GM18519 (cell line): ENCODE data around the gene ARHGEF19.
"Not testable (repeated sequence)": the region's sequence is repeated elsewhere in the genome, so short reads cannot be mapped to it uniquely, and the experiment has no call there.

Experiments used
- ATAC-seq: cut with Tn5 transposase; IDR thresholded peaks from one replicate; pipeline ENCODE4 v1.9.1; 2021; ENCODE audit warnings: mild to moderate bottlenecking, moderate library complexity; ENCODE audit not compliant: unreplicated experiment, low FRiP score

ARHGEF19 gene

DNA sequence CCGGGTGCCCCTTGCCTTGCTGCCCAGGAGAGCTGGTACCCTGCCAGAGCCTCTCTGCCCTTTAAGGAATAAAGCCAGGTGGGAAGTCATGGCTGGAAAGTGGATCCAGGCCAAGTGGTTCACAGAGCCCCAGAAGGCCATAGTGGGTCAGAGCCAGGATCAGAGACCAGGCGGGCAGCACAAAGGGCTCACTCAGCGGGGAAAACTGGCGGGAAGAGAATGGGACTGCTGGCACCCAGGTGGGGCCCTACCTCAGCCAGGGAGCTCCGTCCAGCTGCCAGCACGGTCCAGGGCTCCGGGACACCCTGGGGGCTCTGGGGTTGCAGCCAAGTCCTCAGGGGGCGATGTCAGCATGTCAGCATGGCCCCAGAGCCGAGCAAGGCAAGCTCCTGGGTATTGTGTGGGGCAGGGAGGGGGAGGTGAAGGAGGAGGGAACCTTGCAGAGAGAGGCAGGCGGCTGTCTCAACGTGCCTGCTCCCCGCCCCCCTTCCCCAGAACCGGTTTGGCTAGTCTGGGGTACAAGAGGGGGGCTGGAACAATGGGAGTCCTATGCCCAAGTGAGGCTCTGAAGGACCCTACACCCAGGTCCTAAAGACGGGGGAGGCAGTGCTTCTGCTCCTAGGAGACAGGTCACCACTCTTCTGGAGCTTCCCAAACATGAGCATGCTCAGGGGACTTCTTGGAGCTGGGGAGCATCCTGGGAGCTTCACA, at the start of gene ARHGEF19:
Gene ARHGEF19, minus strand, starts transcription at position 402 of the 711 bp plus-strand sequence. CDS start 3,598 bp downstream, outside the sequence.
- no peak for ATAC-seq

DNA sequence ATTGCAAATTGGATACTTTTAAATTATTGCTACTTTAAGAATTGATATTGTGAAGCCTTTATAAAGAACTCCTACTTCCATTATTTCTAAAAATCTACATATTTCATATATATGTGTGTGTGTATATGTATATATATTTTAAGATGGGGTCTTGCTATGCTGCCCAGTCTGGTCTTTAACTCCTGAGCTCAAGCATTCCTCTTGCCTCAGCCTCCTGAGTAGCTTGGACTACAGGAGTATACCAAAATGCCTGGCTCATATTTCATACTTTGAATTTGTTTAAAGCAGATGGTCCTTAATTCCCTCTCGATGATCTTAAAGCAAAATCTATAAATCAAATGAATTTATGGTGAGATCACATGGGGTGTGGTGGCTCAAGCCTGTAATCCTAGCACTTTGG, 49.6 kb upstream of the ARHGEF19 start:
- ATAC-seq = no peak

DNA sequence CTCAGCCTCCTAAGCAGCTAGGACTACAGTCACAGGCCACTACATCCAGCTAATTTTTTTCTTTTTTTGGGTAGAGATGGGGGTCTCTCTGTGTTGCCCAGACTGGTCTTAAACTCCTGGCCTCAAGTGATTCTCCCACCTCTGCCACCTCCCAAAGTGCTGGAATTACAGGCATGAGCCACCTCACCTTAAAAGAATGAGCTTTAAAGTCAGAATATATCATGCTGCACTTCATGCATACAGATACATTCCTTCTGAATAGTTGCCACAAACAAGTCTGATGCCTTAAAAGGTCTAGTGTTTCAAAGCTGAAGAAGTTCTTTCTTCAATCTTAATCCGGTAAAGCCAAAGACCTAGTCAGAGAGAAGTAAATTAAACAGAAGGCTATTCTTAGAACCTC, 48.4 kb upstream of the ARHGEF19 start:
- no peak for ATAC-seq

DNA sequence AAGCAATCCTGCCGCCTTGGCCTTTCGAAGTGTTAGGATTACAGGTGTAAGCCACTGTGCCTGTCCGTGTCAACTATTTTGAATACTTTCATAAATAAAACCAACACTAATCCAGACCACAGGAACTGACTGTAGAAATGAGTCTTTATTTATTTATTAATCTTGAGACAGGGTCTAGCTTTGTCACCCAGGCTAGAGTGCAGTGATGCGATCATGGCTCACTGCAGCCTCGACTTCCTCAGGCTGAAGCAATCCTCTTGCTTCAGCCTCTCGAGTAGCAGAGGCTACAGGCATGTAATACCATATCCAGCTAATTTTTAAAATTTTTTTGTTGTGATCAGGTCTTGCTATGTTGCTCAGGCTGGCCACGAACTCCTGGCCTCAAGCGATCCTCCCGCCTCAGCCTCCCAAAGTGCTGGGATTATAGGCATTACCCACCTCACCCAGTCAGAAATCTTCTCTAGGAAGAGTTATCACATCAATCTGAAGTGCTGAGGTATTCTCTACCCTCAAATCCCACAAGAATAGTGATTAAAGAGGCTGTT, 46.2 kb upstream of the ARHGEF19 start:
- ATAC-seq = no peak

DNA sequence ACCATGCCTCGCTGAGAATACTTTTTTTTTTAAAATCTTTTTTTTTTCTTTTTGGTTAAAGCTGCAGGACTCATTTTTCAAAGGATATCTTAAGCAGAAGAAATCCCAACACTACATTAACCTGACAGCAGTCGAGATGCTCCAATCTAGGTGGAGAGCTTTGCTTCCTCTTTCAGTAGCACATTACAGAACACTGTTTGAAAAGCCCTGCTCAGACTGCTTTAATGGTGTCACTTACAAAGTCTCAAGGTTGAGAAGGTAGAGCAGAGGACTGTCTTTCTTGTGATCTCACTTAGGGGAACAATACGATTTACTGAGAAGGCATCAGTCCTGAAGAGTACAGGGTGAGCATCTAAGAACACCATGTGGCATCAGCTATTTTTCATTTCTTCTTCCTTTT, 45.5 kb upstream of the ARHGEF19 start:
- no peak for ATAC-seq

DNA sequence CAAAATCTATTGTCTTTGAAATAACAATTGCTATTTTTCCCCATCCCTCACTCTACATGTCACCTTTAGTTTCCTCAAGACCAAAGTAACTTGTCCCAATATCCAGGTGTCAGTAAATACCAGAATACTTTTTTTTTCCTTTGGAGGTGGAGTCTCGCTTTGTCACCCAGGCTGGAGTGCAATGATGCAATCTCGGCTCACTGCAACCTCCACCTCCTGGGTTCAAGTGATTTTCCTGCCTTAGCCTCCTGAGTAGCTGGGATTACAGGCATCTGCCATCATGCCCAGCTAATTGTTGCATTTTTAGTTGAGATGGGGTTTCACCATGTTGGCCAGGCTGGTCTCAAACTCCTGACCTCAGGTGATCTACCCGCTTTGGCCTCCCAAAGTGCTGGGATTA, 45.1 kb upstream of the ARHGEF19 start:
- not testable (repeated sequence) for ATAC-seq

DNA sequence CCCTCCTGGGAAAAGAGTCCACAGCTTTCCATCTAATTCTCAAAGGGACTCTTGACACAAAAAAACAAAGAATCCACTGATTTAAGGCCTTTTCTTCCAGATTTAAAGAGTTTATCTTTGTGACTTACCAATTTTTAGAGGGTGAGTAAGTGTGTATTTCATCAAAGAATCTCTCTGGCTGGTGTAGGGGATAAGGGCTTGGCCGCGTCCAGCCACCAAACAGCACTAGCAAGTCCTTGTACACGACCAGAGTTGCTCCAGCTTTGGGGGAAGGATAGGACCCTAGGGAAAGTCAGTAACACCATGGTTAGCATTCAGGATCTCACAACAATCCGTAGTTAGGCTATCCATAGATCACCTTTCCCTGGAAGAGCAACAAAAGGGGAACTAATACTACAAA, 44.0 kb upstream of the ARHGEF19 start:
- ATAC-seq = no peak

DNA sequence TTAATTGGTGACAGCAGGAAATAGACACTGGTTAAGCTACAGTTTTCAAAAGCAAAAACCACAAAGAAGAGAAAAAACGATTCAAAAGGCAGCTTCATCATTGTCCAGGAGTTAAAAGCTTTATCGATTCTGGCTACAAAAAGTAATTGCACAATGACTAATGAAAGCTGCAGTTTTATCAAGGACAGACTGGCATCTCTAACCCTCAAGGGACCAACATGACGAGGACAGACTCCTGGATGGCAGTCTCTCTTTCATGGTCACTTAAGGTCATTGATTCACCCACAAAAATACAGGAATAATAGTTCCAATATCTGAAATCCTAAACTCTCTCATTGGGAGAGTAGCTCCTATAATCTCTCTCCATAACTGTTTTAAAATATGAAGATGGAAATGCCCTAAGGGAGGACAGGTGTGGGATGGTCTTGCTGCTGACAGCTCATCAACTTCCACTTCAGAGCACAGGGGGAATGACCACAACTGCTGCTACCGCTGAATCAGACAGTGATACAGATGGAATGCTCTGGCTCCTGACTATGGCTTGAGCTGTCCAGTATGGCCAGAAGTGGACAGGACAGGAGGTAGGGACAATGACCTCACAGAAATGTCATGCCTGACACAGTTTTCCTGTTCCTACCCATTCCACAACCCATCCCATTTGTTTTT, 41.9 kb upstream of the ARHGEF19 start:
- ATAC-seq = no peak

DNA sequence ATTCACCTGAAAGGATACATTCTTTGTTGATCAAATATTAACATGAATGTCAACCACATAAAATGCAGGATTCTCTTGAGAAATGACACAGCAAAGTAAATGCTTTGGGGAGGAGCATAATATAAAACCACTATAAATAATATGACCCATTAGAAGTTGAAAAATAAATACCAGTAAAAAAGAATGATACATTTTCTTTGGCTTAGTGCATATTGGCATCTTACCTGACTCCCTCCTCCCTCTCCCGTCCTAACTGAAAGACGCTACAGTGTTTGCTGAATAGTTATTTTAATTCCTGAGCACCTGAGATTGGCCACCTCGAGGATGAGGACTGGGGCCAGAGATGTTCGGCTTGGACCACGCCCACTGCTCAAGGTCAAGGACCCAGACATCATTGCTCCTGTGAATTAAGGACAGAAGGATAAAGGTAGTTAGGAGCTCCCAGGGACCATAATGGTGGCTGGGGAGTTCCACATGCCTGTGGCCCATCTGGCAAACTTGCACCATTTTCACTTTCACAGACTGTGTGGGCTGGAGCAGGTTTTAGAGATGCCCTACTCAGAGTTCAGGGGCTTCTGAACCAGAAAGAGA, 41.0 kb upstream of the ARHGEF19 start:
- ATAC-seq = no peak

DNA sequence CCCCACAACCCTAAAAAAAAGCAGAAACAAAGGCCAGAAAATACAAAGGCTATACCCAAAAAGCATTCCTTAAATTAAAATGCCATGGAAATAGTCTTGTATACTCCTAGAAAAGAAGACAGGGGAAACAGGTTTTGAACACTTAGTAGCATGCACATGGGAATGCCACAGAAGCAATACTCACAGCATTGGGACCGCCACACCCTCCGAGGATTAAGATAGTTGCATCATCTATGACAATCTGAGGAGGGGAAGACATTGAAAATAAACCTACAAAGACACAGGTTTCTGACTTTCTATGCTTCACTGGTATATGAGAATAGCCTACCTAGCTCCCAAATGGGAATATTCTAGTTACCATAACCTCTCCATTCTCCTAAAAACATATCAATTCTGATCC, 40.5 kb upstream of the ARHGEF19 start:
- ATAC-seq = no peak

DNA sequence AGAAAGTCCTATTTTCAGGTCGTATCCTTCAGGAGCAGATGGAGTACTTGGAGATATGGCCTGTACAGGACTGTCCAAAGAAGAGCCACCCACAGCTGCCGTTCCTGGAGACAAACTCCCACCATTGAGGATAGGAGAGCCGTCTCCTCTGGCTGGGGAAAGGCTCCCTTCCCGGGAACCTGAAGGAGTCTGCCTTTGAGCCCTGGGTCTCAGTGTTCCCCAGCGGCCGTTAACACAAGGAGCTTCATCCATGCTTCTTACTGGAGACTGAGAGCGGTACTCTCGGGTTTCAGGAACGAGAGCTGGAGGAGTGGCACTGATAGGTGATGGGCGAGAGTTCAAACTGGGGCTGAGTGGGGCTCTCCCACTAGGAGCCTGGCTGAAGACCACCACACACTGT, 38.9 kb upstream of the ARHGEF19 start:
- ATAC-seq = no peak

DNA sequence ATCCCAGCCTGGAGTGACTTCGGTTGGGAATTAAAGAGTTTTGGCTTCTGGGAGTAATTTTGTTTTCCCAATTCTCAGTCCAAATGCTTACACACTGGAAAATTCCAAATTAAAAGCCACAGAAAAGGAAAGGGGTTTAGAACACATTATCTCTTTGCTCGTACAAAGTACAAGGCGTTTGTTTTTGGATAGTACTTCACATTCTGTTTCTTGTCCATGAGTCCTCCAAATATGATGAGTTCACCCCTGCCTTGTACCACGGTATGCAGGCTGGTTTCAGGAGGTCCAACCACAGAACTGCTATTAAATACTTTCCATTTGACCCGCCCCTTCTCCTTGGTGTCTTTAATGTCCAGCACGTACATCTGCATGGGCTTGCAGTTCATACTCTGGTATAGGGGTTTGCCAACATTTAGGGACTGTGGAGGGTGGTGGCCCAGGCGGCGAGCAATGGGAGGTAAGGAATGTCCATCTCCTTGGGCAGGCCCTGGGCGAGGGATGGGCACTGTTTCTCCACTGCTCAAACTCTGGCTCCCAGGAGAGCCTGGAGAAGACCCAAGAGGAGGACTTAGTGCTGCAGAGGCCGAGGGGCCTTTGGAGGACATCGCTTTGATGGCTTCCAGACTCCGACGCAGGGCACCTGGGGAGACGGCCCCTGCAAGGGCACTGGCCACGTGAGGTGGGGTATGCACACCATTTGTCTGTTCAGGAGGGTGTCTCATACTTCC, 38.2 kb upstream of the ARHGEF19 start:
- no peak for ATAC-seq

DNA sequence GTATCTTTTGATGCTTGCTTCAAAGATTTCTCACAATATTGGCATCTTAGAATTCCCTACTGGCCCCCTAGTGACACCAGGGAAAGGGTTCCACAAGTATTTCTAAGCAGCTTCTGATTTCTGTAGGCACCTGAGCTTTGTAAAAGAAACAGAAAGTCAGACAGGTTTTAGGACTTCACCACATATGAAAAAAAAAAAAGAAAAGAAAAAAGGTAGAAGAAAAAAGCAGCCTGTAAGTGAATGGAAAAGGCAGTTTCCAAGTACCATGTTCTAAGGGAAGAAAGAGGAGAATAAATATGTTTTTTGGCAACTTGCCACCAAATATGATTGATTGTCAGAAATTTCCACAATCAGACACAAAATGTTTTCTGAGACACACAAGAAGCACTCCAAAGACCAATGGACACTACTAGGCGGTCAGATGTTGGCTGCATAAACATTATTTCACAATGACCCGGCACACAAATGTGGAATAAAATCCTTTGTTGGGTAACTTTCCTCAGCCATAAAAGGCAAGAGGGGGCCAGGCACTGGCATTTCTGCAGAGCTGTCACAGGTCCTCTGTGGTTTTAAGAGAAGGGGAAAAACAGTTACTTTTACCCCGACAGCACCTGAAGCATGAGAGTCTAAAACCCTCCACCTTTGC, 37.3 kb upstream of the ARHGEF19 start:
- ATAC-seq = no peak

DNA sequence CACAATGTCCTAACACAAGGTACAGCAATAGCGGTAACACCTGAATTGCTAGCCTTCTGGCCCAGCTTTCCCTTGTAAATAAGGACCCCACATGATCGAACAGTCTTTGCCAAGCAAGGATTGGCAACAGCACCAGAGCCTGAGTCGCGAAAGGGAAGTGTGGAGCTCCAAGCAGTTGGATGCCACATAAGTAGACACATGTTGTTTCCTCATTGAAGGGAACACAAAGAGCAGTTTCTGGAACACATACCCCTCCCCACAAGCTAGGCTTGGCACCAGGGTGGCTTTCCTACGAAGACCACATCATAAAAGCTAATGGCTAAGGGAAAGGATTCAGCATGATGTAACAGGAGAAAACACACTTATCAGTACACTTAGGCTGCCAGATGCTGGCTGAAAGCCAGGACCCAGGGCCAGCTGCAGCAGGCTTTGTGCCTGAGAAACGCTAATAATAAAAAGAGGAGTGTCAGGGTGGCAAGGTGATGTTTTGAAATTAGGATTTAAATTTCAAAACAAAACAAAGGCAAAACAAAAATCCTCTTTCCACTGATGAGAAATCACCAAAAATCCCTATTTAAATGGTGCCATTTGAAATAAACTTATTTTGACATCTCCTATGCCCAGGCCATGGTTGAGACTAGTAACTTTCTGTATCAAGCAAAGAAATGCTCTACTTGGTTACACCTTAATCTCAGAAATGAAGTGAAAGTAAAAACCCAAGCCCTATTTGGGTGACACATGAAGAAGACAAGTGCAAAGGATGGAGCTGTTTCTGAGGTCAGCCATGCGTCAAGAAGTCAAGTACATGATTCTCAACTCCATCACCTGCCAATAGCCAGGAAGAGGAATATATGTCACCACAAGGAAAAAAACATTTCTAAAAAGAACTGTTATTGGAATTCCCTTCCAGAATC, 36.4 kb upstream of the ARHGEF19 start:
- no peak for ATAC-seq

DNA sequence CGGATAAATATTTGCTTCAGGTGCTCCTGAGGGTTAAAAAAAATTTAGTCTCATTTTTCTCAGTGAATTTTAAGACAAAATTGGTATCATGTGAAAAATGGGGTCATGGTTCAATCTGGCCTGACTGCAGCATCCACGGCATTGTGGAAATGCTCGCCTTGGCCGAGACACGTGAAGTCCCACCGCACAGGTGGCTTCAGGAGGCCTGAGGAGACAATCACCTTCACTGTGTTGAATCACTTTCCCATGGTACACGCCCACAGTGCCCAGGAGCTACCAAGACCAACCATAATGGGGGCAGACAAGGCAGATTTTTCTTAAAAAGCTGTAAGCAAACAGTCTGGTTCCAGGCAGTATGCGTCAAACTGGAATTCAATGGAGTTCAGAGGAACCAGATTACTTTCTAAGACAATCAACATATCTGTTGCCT, 35.6 kb upstream of the ARHGEF19 start:
- ATAC-seq = no peak

DNA sequence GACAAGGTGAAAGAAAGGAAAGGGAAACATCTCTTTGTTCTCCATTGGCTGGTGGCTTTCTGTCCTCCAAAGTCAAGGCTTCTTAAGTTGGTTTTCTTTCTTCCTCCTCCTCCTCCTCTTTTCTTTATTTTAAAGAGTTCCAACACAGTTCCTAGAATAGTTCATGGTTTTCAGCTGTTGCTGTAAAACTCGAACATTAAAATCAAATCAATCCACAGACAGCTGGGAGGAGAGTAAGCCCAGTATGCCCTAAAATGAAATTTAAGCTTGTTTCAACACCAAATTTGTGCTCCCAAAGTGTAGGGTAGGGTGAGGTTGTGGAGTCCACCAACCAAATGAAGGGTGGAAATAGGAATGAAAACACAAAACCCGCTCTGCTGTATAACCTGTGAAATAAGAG, 35.0 kb upstream of the ARHGEF19 start:
- ATAC-seq = no peak

DNA sequence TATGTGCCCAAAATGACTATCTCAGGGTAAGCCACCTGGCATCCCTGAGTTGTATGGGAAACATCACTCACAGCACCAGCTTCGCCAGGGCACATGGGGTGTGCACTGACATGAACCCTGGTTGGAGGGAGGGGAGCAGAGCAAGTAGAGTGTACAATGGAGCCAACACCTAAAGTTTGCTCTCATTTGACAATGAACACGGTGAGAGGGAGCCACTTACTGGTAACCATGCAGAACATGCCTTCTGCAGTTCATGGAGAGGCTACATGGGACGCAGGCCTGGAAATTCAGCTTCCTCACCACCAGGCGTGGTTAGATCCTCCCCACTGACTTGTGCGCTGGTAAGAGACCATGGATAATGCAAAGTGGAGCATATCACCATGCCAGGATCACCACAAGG, 34.5 kb upstream of the ARHGEF19 start:
- no peak for ATAC-seq

DNA sequence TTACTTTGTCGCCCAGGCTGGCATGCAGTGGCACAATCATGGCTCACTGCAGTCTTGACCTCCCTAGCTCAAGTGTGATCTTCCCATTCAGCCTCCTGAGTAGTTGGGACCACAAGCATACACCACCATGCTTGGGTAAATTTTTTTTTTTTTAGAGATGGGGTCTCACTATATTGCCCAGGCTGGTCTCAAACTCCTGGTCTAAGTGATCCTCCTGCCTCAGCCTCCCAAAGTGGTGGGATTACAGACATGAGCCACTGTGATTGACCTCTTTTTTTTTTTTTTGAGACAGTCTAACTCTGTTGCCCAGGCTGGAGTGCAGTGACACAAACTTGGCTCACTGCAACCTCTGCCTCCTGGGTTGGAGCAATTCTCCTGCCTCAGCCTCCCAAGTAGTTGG, 33.8 kb upstream of the ARHGEF19 start:
- ATAC-seq = not testable (repeated sequence)

DNA sequence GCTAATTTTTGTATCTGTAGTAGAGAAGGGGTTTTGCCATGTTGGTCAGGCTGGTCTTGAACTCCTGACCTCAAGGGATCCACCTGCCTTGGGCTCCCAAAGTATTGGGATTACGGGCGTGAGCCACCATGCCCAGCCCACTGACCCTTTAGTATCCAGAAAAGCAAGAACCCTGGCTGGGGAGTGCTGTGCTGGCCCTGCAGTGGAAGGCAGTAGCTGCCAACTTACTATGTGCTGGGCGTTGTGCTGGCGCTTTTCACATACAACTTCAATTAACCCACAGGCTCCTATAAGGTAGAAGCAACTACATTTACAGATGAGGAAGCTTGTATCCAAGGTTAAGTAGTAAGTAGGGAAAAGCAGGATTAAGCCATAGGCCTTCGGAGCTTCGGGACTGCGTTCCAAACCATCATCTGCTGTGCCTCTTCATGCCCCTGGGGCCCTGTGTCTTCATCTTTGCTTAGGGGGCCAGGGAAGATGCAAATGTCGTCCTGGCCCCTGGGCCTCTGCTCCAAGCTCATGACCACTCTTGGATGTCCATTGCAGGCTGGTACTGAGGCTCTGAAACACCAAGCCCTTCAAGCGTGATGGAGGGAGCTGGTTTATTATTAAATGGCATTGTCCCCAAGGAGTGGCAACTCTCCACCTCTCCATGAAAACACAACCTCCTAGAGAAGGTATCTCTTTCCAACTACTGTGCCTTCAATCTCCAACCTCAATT, 33.2 kb upstream of the ARHGEF19 start:
- no peak for ATAC-seq
